Activated T-cell treated with anti-CD3 and anti-CD28 coated beads, Interleukin-2, amount 50 U/mL, for 4 hours (primary cell): ENCODE data around the gene PRKCE. TPM values are rescaled to one million over a fixed set of nuclear protein-coding genes. Genes with fewer than 3 reads are reported as not detected.
"Not testable (repeated sequence)": the region's sequence is repeated elsewhere in the genome, so short reads cannot be mapped to it uniquely, and the experiment has no call there.

Experiments used
- ATAC-seq, 2 donors: fragments of 200-7000 bp; cut with Tn5 transposase; one replicate each; pipeline ENCODE4 v1.10.0; 2021
- DNase-seq: peaks from one replicate; pipeline ENCODE4 v3.0.0-alpha.2; 2020
- H3K27me3 Mint-ChIP-seq: one replicate; pipeline ENCODE4 v1.8.0; 2021; ENCODE audit warnings: low read depth, mixed read lengths
- H3K36me3 Mint-ChIP-seq: one replicate; pipeline ENCODE4 v1.8.0; 2022; ENCODE audit warnings: mixed read lengths; ENCODE audit not compliant: insufficient read depth
- H3K4me1 Mint-ChIP-seq: one replicate; pipeline ENCODE4 v1.8.0; 2021; ENCODE audit warnings: low read depth, mixed read lengths
- H3K4me3 Mint-ChIP-seq: one replicate; pipeline ENCODE4 v1.8.0; 2021; ENCODE audit warnings: mild to moderate bottlenecking, moderate library complexity, mixed read lengths
- H3K9me3 Mint-ChIP-seq: one replicate; pipeline ENCODE4 v1.8.0; 2021; ENCODE audit warnings: mixed read lengths
- total RNA-seq, 3 donors: library from RNA; stranded (reverse); gene quantifications; one replicate each; pipeline ENCODE4 v1.2.1, GENCODE V29; 2021

Gene PRKCE
- total RNA-seq, 3 donors from 2014 or later, result 9.1 to 9.5 (median 9.2) TPM

DNA sequence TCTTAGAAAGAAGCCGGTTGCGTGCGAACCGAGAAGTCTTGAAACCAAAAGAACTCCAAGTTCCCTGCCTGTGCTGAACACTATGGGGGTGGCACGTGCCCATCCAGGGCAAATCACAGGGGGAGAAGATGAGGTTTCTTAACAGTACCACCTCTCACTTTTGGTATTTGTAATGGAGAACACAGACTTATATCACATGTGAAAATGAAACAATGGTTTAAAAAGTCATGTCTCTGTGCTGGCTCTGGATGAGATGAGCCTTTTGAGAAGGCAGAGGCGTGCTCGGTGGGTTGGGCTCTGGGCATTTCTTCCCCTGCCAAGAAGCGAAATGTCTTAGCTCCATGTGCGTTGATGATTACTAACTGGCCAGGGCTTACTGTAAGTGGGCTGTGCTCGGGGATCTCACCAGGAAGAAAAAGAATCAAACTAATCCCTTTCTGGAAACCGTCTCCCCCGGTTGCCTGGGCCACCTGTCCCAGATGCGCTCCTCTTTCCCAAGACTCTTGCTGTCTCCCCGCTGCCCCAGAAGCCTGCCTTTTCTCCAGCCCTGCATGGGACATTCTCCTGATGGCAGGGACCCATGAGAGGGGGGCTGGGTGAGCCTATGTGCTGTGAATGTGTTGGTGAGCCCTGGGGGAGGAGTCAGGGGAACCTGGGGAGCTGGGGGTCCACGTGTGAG is 252.9 kb downstream of the PRKCE start:
- Mint-ChIP-seq H3K27me3 (no peaks in the 10 kb centered on the region), H3K9me3 (no peaks in the 10 kb centered on the region), H3K4me1 (no peaks in the 10 kb centered on the region), H3K36me3 (peaks cover 3% of the 10 kb centered on the region), H3K4me3 (no peak overlapping the region)
- no peak for DNase-seq
- ATAC-seq, result peak; percentile 83 to 88

GRCh38 chr2:45904946-45905631 is 253.6 kb downstream of the PRKCE start:
- no peak overlapping the region for H3K4me3 Mint-ChIP-seq
- peaks cover 3% of the 10 kb centered on the region for H3K36me3 Mint-ChIP-seq
- H3K9me3 Mint-ChIP-seq, result no peaks in the 10 kb centered on the region
- no peaks in the 10 kb centered on the region for H3K27me3 Mint-ChIP-seq
- no peak for ATAC-seq
- H3K4me1 Mint-ChIP-seq, result peaks cover 1% of the 10 kb centered on the region
- no peak for DNase-seq

DNA sequence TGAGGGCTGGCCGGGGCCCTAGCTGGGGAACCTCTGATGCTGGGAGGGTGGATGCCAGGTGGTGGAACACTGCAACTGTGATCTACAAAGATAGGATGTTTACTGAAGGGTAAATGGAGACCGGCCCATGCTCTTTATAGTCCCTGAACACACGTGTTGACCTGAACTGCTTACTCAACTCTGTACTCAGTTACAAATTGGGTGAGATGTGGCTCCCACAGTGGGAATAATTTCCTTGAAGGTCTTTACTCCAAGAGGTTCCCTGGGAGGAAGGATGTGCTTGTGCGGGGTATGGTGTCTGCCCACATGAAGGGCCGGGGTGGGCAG is 254.1 kb downstream of the PRKCE start:
- no peak for DNase-seq
- Mint-ChIP-seq H3K9me3 (no peaks in the 10 kb centered on the region), H3K27me3 (no peaks in the 10 kb centered on the region), H3K4me3 (no peak overlapping the region), H3K36me3 (peaks cover 3% of the 10 kb centered on the region), H3K4me1 (peaks cover 1% of the 10 kb centered on the region)
- no peak for ATAC-seq

DNA sequence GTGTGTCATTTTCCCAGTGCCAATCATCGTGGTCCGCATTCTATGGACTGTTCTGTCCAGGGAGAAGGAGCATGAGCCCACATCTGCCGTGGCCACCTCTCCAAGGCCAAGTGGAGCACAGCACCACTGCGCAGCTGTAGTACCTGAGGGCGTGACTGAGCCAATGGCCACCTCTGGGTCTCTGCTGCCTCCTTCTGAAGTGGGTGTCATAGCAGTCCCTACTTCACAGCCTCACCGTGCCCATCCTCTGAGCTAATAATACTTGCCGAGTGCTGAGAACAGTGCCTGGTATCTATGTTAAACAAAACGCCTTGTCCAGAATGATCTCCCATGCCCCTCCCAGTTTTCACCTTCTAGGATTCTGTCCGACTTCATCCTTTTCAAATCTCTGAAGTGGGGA is 256.1 kb downstream of the PRKCE start:
- Mint-ChIP-seq H3K27me3 (no peaks in the 10 kb centered on the region), H3K4me1 (peaks cover 1% of the 10 kb centered on the region), H3K4me3 (no peak overlapping the region), H3K36me3 (no peaks in the 10 kb centered on the region), H3K9me3 (no peaks in the 10 kb centered on the region)
- no peak for DNase-seq
- ATAC-seq, result no peak

- no peak overlapping the region for H3K4me3 Mint-ChIP-seq
These were observed 257.1 kb downstream of the PRKCE start for GRCh38 chr2:45908316-45909170.

DNA sequence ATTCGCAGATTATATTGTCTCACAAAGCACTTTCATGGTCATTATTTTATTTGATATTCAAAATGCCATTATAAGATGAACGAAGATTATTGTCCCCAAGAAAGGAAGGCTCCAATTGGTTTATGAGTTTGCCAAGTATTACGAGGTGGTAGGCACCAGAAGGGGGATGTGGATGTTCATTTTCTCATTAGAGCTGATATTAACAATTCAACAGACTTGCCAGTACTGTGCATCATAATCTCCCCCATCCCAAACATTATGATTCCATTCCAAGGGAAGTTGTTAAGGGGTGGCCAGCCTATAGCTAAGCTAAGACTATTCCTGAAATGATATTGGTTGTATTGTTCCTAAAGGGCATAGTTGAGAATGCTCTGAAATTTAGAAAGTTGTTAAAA is 257.7 kb downstream of the PRKCE start:
- H3K27me3 Mint-ChIP-seq, result no peaks in the 10 kb centered on the region
- H3K9me3 Mint-ChIP-seq, result no peaks in the 10 kb centered on the region
- no peak overlapping the region for H3K4me3 Mint-ChIP-seq
- no peak for ATAC-seq
- H3K4me1 Mint-ChIP-seq, result peaks cover 4% of the 10 kb centered on the region
- no peaks in the 10 kb centered on the region for H3K36me3 Mint-ChIP-seq
- no peak for DNase-seq

More at GRCh38 chr2:45908316-45909170, 257.1 kb downstream of the PRKCE start:
- DNase-seq, result no peak
- H3K36me3 Mint-ChIP-seq, result no peaks in the 10 kb centered on the region
- no peaks in the 10 kb centered on the region for H3K9me3 Mint-ChIP-seq
- no peaks in the 10 kb centered on the region for H3K27me3 Mint-ChIP-seq
- ATAC-seq, result no peak
- H3K4me1 Mint-ChIP-seq, result peaks cover 3% of the 10 kb centered on the region

DNA sequence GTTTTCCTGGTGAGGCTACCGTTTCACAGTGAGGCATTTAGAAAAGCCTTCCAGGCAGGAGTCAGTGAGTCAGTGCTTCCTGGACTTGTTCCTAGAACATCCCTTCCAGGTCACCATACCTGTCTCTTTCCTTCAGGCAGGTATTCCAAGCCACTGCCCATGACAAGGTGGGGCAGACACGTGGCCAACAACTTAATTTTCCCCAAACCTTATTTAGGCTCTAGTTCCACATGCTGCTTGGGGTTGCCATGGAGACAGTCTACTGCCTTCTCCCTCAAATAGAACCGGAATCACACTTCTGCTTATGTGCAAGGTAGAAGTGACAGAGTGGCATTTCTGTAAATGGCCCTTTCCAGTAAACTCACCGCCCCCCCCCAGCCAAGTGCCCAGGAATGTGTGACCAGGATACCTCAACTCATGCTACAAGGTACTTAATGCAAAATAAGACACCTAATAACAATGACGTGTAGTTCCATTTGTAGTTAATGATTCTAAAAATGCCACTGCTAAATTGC is 258.3 kb downstream of the PRKCE start:
- Mint-ChIP-seq H3K36me3 (no peaks in the 10 kb centered on the region), H3K27me3 (no peaks in the 10 kb centered on the region), H3K4me3 (no peak overlapping the region), H3K4me1 (peaks cover 4% of the 10 kb centered on the region), H3K9me3 (no peaks in the 10 kb centered on the region)
- ATAC-seq, result no peak
- no peak for DNase-seq

DNA sequence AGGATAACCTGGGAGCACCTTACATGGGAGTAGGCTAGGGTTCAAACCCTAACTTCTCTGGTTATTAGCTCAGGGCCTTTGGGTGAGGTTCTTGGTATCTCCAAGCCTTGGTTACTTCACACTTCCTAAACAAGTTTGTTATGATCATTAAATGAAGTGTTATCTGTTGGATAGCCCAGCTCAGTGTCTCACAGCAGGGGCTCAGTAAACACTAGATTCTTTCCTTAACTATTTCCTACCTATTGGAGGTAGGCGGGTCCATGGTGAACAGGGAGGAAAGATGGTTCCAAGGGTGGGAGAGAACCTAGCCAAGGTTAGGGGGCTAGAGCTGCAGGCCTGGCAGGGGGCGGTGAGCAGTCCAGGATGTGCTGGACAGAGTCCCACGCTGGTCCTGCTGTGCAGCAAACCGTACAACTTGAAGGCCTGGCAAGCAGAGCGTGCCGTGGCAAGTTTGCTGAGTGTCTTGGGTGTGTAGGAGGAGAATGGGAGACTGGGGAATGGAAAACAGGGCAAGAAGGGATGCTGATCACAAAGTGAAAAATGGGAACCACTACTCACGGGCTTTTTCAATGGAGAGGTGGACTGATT is 259.1 kb downstream of the PRKCE start:
- no peak for ATAC-seq

GRCh38 chr2:45911538-45911937 is 260.1 kb downstream of the PRKCE start:
- DNase-seq (no peak), ATAC-seq (no peak)
- H3K4me1 Mint-ChIP-seq, result peaks cover 4% of the 10 kb centered on the region
- H3K36me3 Mint-ChIP-seq, result no peaks in the 10 kb centered on the region
- H3K4me3 Mint-ChIP-seq, result no peak overlapping the region
- H3K9me3 Mint-ChIP-seq, result no peaks in the 10 kb centered on the region
- H3K27me3 Mint-ChIP-seq, result no peaks in the 10 kb centered on the region

More for the DNA sequence above, 259.1 kb downstream of the PRKCE start:
- Mint-ChIP-seq H3K36me3 (no peaks in the 10 kb centered on the region), H3K9me3 (no peaks in the 10 kb centered on the region), H3K4me3 (no peak overlapping the region), H3K27me3 (no peaks in the 10 kb centered on the region), H3K4me1 (peaks cover 4% of the 10 kb centered on the region)
- DNase-seq, result no peak

- H3K27me3 Mint-ChIP-seq, result no peaks in the 10 kb centered on the region
- no peak for ATAC-seq
- no peaks in the 10 kb centered on the region for H3K9me3 Mint-ChIP-seq
These were observed 260.6 kb downstream of the PRKCE start for GRCh38 chr2:45912109-45912508.

GRCh38 chr2:45913539-45913938 is 262.1 kb downstream of the PRKCE start:
- Mint-ChIP-seq H3K4me1 (peaks cover 4% of the 10 kb centered on the region), H3K9me3 (no peaks in the 10 kb centered on the region), H3K27me3 (no peaks in the 10 kb centered on the region), H3K36me3 (no peaks in the 10 kb centered on the region), H3K4me3 (no peak overlapping the region)
- no peak for ATAC-seq
- no peak for DNase-seq

More at GRCh38 chr2:45912109-45912508, 260.6 kb downstream of the PRKCE start:
- Mint-ChIP-seq H3K4me3 (no peak overlapping the region), H3K36me3 (no peaks in the 10 kb centered on the region), H3K4me1 (peaks cover 4% of the 10 kb centered on the region)
- no peak for DNase-seq

DNA sequence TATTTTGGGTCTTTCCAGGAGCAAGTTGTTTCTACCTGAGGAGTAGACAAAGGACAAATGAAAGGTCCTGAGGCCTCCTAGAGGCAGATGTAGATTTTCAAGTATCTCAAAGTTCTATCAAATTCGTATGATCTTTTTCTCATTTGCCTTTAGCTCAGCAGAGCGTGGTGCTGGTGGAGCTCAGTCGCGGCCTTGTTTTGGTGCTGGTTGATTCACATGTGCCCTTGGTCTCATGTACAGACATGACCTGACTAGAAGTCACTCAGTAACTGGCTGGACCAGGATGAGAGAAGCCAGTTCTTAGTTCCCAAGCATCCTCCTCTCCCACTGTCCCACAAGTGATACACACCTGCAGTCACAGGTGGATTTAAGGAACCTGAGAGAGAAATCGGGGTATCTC is 264.0 kb downstream of the PRKCE start:
- Mint-ChIP-seq H3K4me1 (peaks cover 9% of the 10 kb centered on the region), H3K9me3 (no peaks in the 10 kb centered on the region), H3K4me3 (no peak overlapping the region), H3K36me3 (no peaks in the 10 kb centered on the region), H3K27me3 (no peaks in the 10 kb centered on the region)
- no peak for DNase-seq
- ATAC-seq, result no peak

GRCh38 chr2:45917561-45918176 is 266.2 kb downstream of the PRKCE start:
- not testable (repeated sequence) for H3K9me3 Mint-ChIP-seq, DNase-seq, H3K27me3 Mint-ChIP-seq, H3K4me3 Mint-ChIP-seq, ATAC-seq, H3K4me1 Mint-ChIP-seq, H3K36me3 Mint-ChIP-seq
